Naive thymus-derived CD4-positive, alpha-beta T cell (primary cell): Measurements from ENCODE around the gene SMAGP. TPM values are rescaled to one million over a fixed set of nuclear protein-coding genes. Genes with fewer than 3 reads are reported as not detected.
A peak's percentile ranks its signal among the peaks of the same experiment; 100 is the strongest.

Experiments
- ATAC-seq: fragments of 150-1000 bp; cut with Tn5 transposase; 2 replicates; pipeline ENCODE4 v1.10.0; 2021; ENCODE audit warnings: mild to moderate bottlenecking, moderate library complexity
- CTCF ChIA-PET: fragments of 350-600 bp; sonication (Branson Sonifier 250); formaldehyde crosslinking; loops from one replicate; lab custom pipeline; 2021; ENCODE audit warnings: antibody characterized with exemption; lab: Charles Lee
- POLR2A ChIA-PET: fragments of 350-600 bp; sonication (Branson Sonifier 250); formaldehyde crosslinking; loops from one replicate; lab custom pipeline; 2021; ENCODE audit warnings: antibody characterized with exemption, inconsistent platforms; lab: Charles Lee
- DNase-seq, 9 donors: peaks; one replicate each; pipeline versions ENCODE4 v3.0.0 to v3.0.0-alpha.2; 2020 to 2022; ENCODE audit warnings: mixed read lengths in 1 of 9
- H3K27ac ChIP-seq: one replicate; pipeline ENCODE4 v1.7.0; 2013; ENCODE audit warnings: mild to moderate bottlenecking, low read depth, low read length, moderate library complexity
- H3K27me3 ChIP-seq, 2 donors: one replicate each; pipeline ENCODE4 v1.7.0; 2013; ENCODE audit warnings: low read length in 2 of 2, mild to moderate bottlenecking in 2 of 2, moderate library complexity in 2 of 2; ENCODE audit not compliant: control insufficient read depth in 2 of 2, insufficient read depth in 2 of 2
- H3K36me3 ChIP-seq, 3 experiments: 1 replicate in 2 of 3; 2 replicates in 1 of 3; pipeline ENCODE4 v1.7.0; 2013; ENCODE audit warnings: low read length in 3 of 3, mild to moderate bottlenecking in 3 of 3, moderate library complexity in 1 of 3; ENCODE audit not compliant: insufficient read depth in 3 of 3, control insufficient read depth in 2 of 3
- H3K4me1 ChIP-seq, 2 donors: one replicate each; pipeline ENCODE4 v1.7.0; 2013; ENCODE audit warnings: low read length in 2 of 2, mild to moderate bottlenecking in 2 of 2, moderate library complexity in 1 of 2; ENCODE audit not compliant: control insufficient read depth in 2 of 2, insufficient read depth in 2 of 2
- H3K4me3 ChIP-seq: 2 replicates; pipeline ENCODE4 v1.7.0; 2013; ENCODE audit warnings: mild to moderate bottlenecking, low read length
- H3K9me3 ChIP-seq, 3 experiments: 1 replicate in 2 of 3; 2 replicates in 1 of 3; pipeline ENCODE4 v1.7.0; 2013; ENCODE audit warnings: low read length in 3 of 3; ENCODE audit not compliant: control insufficient read depth in 2 of 3
- H3K27ac Mint-ChIP-seq, 9 donors: one replicate each; pipeline ENCODE4 v1.8.0; 2020 to 2022; ENCODE audit warnings: mixed read lengths in 9 of 9, mild to moderate bottlenecking in 8 of 9, moderate library complexity in 5 of 9, inconsistent platforms in 2 of 9
- H3K27me3 Mint-ChIP-seq, 5 donors: one replicate each; pipeline ENCODE4 v1.8.0; 2021 to 2022; ENCODE audit warnings: mixed read lengths in 5 of 5, mild to moderate bottlenecking in 1 of 5
- H3K36me3 Mint-ChIP-seq, 5 donors: one replicate each; pipeline ENCODE4 v1.8.0; 2020 to 2022; ENCODE audit warnings: mixed read lengths in 5 of 5, mild to moderate bottlenecking in 3 of 5, inconsistent platforms in 1 of 5
- H3K4me1 Mint-ChIP-seq, 7 donors: one replicate each; pipeline ENCODE4 v1.8.0; 2020 to 2022; ENCODE audit warnings: mixed read lengths in 7 of 7, mild to moderate bottlenecking in 3 of 7, inconsistent platforms in 1 of 7
- H3K4me3 Mint-ChIP-seq, 10 donors: one replicate each; pipeline ENCODE4 v1.8.0; 2020 to 2022; ENCODE audit warnings: mild to moderate bottlenecking in 10 of 10, mixed read lengths in 10 of 10, moderate library complexity in 6 of 10, inconsistent platforms in 2 of 10
- H3K9me3 Mint-ChIP-seq, 11 donors: one replicate each; pipeline ENCODE4 v1.8.0; 2020 to 2022; ENCODE audit warnings: mixed read lengths in 11 of 11, mild to moderate bottlenecking in 4 of 11, inconsistent platforms in 1 of 11, moderate library complexity in 1 of 11
- intact Hi-C, 2 donors: fragments of 100-400 bp; cut with micrococcal nuclease; formaldehyde crosslinking; loops; one replicate each; pipeline ENCODE4 v1.15.1; 2023
- polyA plus RNA-seq, 2 donors: library from polyadenylated mRNA; unstranded; fragments of 300-500 nt; fragmentation: Illumina TruSeq; gene quantifications; one replicate each; pipeline ENCODE4 v1.2.3, GENCODE V29; 2021
- total RNA-seq, 6 experiments: library from RNA in 5 of 6; stranded (reverse) in 5 of 6; gene quantifications; 1 replicate in 5 of 6; 2 replicates in 1 of 6; pipeline ENCODE4 v1.2.3 and lab custom pipeline; 2021 to 2026

SMAGP gene
- total and polyA plus RNA-seq, 7 experiments from 2014 or later, result 1.5 to 16.2 (median 7.0) TPM

GRCh38 chr12:51198568-51199365, 71.4 kb downstream of the SMAGP start:
- POLR2A ChIA-PET, result no interaction called here
- DNase-seq (no peak), ATAC-seq (no peak)
- peaks cover 0 to 30% (median 12%) of the 10 kb centered on the region in 7 donors for H3K4me1 Mint-ChIP-seq
- H3K27ac ChIP-seq, result no peak overlapping the region
- CTCF ChIA-PET, result no interaction called here
- H3K36me3 Mint-ChIP-seq, result peaks cover 0 to 14% (median 0%) of the 10 kb centered on the region in 5 donors
- H3K9me3 ChIP-seq, result no peaks in the 10 kb centered on the region
- H3K27me3 ChIP-seq, result no peaks in the 10 kb centered on the region
- H3K4me3 Mint-ChIP-seq, result no peak overlapping the region
- intact Hi-C loops, result no loop called here
- H3K4me3 ChIP-seq, result no peak overlapping the region
- H3K4me1 ChIP-seq, result peaks cover 0 to 9% of the 10 kb centered on the region in 2 donors
- no peak overlapping the region for H3K27ac Mint-ChIP-seq
- no peaks in the 10 kb centered on the region for H3K27me3 Mint-ChIP-seq
- H3K9me3 Mint-ChIP-seq, result peaks cover 0 to 1% (median 0%) of the 10 kb centered on the region in 11 donors
- H3K36me3 ChIP-seq, result peaks cover 0 to 21% (median 5%) of the 10 kb centered on the region in 3 experiments

DNA sequence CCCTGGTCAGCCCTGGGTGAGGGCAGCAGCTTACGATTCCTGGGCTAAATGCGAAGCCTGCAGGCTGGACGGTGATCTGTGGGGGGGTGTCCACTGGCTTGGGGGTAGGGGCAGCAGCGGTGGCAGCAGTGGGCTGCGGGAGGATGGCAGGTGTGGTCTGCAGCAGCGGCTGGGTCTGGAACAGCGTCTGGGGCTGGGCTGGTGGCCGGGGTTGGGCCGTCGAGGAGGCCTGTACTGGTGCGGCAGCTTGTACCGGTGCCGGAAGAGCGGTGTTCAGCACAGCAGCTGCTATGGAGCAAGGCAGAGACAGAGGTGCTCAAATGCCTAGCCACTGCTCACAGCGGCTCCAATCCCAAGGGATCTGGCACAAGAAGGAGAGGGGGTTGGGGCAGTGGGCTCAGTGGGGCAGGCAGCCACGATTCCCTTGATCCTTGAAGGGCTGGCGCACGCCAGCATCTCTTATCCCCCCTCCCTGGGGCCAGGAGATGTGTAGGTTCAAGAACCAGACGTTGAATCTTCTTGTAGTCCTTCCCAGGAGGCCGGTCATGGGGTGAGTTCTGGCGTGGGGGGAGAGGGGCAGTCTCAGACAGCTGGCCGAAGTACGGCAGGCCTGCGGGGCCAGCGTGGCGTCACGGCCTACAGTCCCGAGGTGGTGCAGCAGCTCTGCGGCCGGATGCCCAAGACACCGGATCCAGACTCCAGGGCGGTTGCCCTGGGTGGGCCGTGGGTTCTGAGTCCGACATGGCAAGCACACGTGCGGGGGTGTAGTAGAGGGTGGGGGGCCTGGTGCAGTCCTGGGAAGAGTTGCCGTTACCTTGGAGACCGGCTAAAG, 72.3 kb downstream of the SMAGP start:
- ATAC-seq (no peak), DNase-seq (no peak)
- Histone ChIP-seq H3K27me3 (no peaks in the 10 kb centered on the region), H3K9me3 (no peaks in the 10 kb centered on the region), H3K4me3 (no peak overlapping the region), H3K36me3 (peaks cover 0 to 23% (median 3%) of the 10 kb centered on the region in 3 experiments), H3K27ac (no peak overlapping the region), H3K4me1 (peaks cover 0 to under 1% of the 10 kb centered on the region in 2 donors)
- intact Hi-C loops, result no loop called here
- ChIA-PET CTCF (no interaction called here), POLR2A (interaction anchor here (0.6 kb wide), 1 partner anchor 109 kb away, joined by 3 read pairs; no protein-coding TSS in a partner anchor)
- peaks cover 0 to 1% (median 0%) of the 10 kb centered on the region in 11 donors for H3K9me3 Mint-ChIP-seq
- H3K4me3 Mint-ChIP-seq, result no peak overlapping the region
- H3K4me1 Mint-ChIP-seq, result peaks cover 0 to 22% (median 4%) of the 10 kb centered on the region in 7 donors
- H3K27ac Mint-ChIP-seq, result peak overlapping the region in 2 of 9 donors; percentile 14 to 22
- H3K27me3 Mint-ChIP-seq, result no peaks in the 10 kb centered on the region
- H3K36me3 Mint-ChIP-seq, result peaks cover 0 to 8% (median 0%) of the 10 kb centered on the region in 5 donors

GRCh38 chr12:51196547-51196946, 73.7 kb downstream of the SMAGP start:
- H3K27me3 Mint-ChIP-seq, result no peaks in the 10 kb centered on the region
- POLR2A ChIA-PET, result interaction anchor here (0.6 to 0.9 kb wide), 2 partner anchors 10 to 34 kb away, joined by 3 read pairs; no protein-coding TSS in a partner anchor
- no peak overlapping the region for H3K27ac Mint-ChIP-seq
- Histone ChIP-seq H3K4me1 (no peaks in the 10 kb centered on the region), H3K27me3 (no peaks in the 10 kb centered on the region), H3K27ac (no peak overlapping the region), H3K9me3 (no peaks in the 10 kb centered on the region), H3K4me3 (no peak overlapping the region), H3K36me3 (peaks cover 0 to 34% (median 3%) of the 10 kb centered on the region in 3 experiments)
- ATAC-seq (no peak), DNase-seq (no peak)
- H3K4me3 Mint-ChIP-seq, result no peak overlapping the region
- intact Hi-C loops, result no loop called here
- H3K9me3 Mint-ChIP-seq, result peaks cover 0 to 1% (median 0%) of the 10 kb centered on the region in 11 donors
- H3K4me1 Mint-ChIP-seq, result peaks cover 0 to 15% (median 0%) of the 10 kb centered on the region in 7 donors
- CTCF ChIA-PET, result no interaction called here
- H3K36me3 Mint-ChIP-seq, result peaks cover 0 to 16% (median 0%) of the 10 kb centered on the region in 5 donors

DNA sequence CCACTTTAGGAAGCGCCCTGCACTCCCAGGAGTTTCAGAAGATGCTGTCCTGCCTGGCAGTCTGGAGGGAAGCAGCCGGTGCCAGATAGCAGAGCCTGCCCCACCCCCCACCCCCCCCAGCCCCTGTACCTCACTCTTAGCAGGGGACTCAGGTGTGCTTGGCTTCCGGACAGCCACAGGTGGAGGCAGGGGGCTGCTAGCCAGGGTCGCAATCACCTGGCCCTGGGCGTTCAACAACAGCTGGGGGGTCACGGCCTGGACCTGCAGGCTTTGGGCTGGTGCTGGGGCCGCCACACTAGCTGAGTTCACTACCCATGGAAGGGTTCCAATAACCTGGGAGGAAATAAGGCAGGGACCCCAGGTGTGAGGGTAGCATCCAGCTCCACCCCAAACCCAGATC, 74.4 kb downstream of the SMAGP start:
- H3K4me3 Mint-ChIP-seq, result no peak overlapping the region
- H3K27me3 ChIP-seq, result no peaks in the 10 kb centered on the region
- H3K9me3 ChIP-seq, result no peaks in the 10 kb centered on the region
- no peaks in the 10 kb centered on the region for H3K4me1 ChIP-seq
- CTCF ChIA-PET, result no interaction called here
- peaks cover 0 to 8% (median 0%) of the 10 kb centered on the region in 7 donors for H3K4me1 Mint-ChIP-seq
- H3K27ac Mint-ChIP-seq, result no peak overlapping the region
- H3K36me3 Mint-ChIP-seq, result peaks cover 0 to 23% (median 4%) of the 10 kb centered on the region in 5 donors
- DNase-seq, result no peak
- POLR2A ChIA-PET, result interaction anchor here (0.6 to 0.9 kb wide), 2 partner anchors 11 to 33 kb away, joined by 3 read pairs; no protein-coding TSS in a partner anchor
- intact Hi-C loops, result no loop called here
- no peak for ATAC-seq
- no peak overlapping the region for H3K4me3 ChIP-seq
- H3K27ac ChIP-seq, result no peak overlapping the region
- H3K27me3 Mint-ChIP-seq, result no peaks in the 10 kb centered on the region
- H3K9me3 Mint-ChIP-seq, result peaks cover 0 to 1% (median 0%) of the 10 kb centered on the region in 11 donors
- H3K36me3 ChIP-seq, result peaks cover 0 to 42% (median 5%) of the 10 kb centered on the region in 3 experiments

Other genes with a start within 250 kb of the SMAGP start
- gene SLC11A2, start 244.0 kb downstream of the SMAGP start, total RNA-seq, result 10 to 100 TPM; 49.3 to 65.4 (median 61.0) TPM
- gene SLC11A2, start 244.0 kb downstream of the SMAGP start, polyA plus RNA-seq, result 10 to 100 TPM; 14.0 to 24.6 TPM
- gene LETMD1, start 222.1 kb downstream of the SMAGP start, total RNA-seq, result 100 to 1,000 TPM in 1 of 5 experiments, 10 to 100 TPM in 4; 58.8 to 101 (median 77.0) TPM
- gene LETMD1, start 222.1 kb downstream of the SMAGP start, polyA plus RNA-seq, result 10 to 100 TPM; 32.4 to 42.0 TPM
- gene CSRNP2, start 186.8 kb downstream of the SMAGP start, total RNA-seq, result 10 to 100 TPM; 20.0 to 38.7 (median 23.4) TPM
- 1 to 10 TPM; 2.7 to 6.9 TPM for gene CSRNP2, start 186.8 kb downstream of the SMAGP start, polyA plus RNA-seq
- 10 to 100 TPM; 23.4 to 42.3 (median 36.6) TPM for gene TFCP2, start 97.3 kb downstream of the SMAGP start, total RNA-seq
- 10 to 100 TPM; 10.8 to 16.6 TPM for gene TFCP2, start 97.3 kb downstream of the SMAGP start, polyA plus RNA-seq
- gene POU6F1, start 52.4 kb downstream of the SMAGP start, total RNA-seq, result 10 to 100 TPM in 4 of 5 experiments, 1 to 10 TPM in 1; 5.1 to 85.5 (median 33.5) TPM
- 1 to 10 TPM; 1.8 to 4.7 TPM for gene POU6F1, start 52.4 kb downstream of the SMAGP start, polyA plus RNA-seq
- 100 to 1,000 TPM; 231 to 306 (median 271) TPM for gene DAZAP2, start 31.6 kb downstream of the SMAGP start, total RNA-seq
- 1,000 to 10,000 TPM; 1,567 to 1,584 TPM for gene DAZAP2, start 31.6 kb downstream of the SMAGP start, polyA plus RNA-seq
- 100 to 1,000 TPM; 159 to 255 (median 249) TPM for gene BIN2, start 53.8 kb upstream of the SMAGP start, total RNA-seq
- 100 to 1,000 TPM; 198 to 290 TPM for gene BIN2, start 53.8 kb upstream of the SMAGP start, polyA plus RNA-seq
- gene CELA1, start 76.3 kb upstream of the SMAGP start, total RNA-seq, result 1 to 10 TPM in 4 of 5 experiments, not detected in 1; 1.1 to 2.1 (median 1.4) TPM
- gene CELA1, start 76.3 kb upstream of the SMAGP start, polyA plus RNA-seq, result 1 to 10 TPM; 3.8 to 9.2 TPM
- 10 to 100 TPM in 3 of 5 experiments, 1 to 10 TPM in 2; 2.5 to 19.5 (median 13.4) TPM for gene GALNT6, start 121.0 kb upstream of the SMAGP start, total RNA-seq
- 10 to 100 TPM in 1 of 2 donors, 1 to 10 TPM in 1; 6.2 to 14.0 TPM for gene GALNT6, start 121.0 kb upstream of the SMAGP start, polyA plus RNA-seq
- 1 to 10 TPM in 4 of 5 experiments, under 1 TPM in 1; 0.97 to 8.4 (median 3.4) TPM for gene SLC4A8, start 154.4 kb upstream of the SMAGP start, total RNA-seq
- gene SLC4A8, start 154.4 kb upstream of the SMAGP start, polyA plus RNA-seq, result under 1 TPM; 0.13 to 0.34 TPM